OCI-LY7 (cell line): ENCODE data around the gene HOXB8. TPM values are rescaled to one million over a fixed set of nuclear protein-coding genes. Genes with fewer than 3 reads are reported as not detected.

Experiments
- BruUV-seq: library from RNA; stranded (reverse); fragments of 400-500 nt; replicated peaks from 2 replicates; lab custom pipeline; 2021; lab: Mats Ljungman, UMichigan
- CTCF ChIA-PET: fragments of 300-600 bp; sonication (Branson Sonifier 250); formaldehyde crosslinking; loops from one replicate; lab custom pipeline; 2022; ENCODE audit warnings: antibody characterized with exemption; ENCODE audit not compliant: unreplicated experiment; lab: Charles Lee
- POLR2A ChIA-PET: fragments of 300-600 bp; sonication (Branson Sonifier 250); formaldehyde crosslinking; loops from one replicate; lab custom pipeline; 2022; ENCODE audit warnings: antibody characterized with exemption; lab: Charles Lee
- DNase-seq: peaks from one replicate; pipeline ENCODE4 v3.0.0-alpha.2; 2015; ENCODE audit warnings: low spot score
- H2AFZ ChIP-seq: fragments of 200-600 bp; sonication (generic), shearing (Covaris generic); 2 replicates; pipeline ENCODE4 v1.6.1; 2014; ENCODE audit warnings: mild to moderate bottlenecking, antibody characterized with exemption, low read length, moderate library complexity
- H3K27ac ChIP-seq: fragments of 200-600 bp; sonication (generic); 2 replicates; pipeline ENCODE4 v1.5.1; 2014; ENCODE audit warnings: mixed run types, low read depth, mild to moderate bottlenecking, moderate library complexity, low read length, inconsistent platforms; ENCODE audit not compliant: poor library complexity, severe bottlenecking
- H3K36me3 ChIP-seq: fragments of 200-600 bp; sonication (generic); 2 replicates; pipeline ENCODE4 v1.6.1; 2014; ENCODE audit warnings: mild to moderate bottlenecking, antibody characterized with exemption, low read length, moderate library complexity, mixed read lengths; ENCODE audit not compliant: insufficient read depth
- H3K4me1 ChIP-seq: fragments of 200-600 bp; sonication (generic); 2 replicates; pipeline ENCODE4 v1.5.1; 2014; ENCODE audit warnings: mild to moderate bottlenecking, low read length; ENCODE audit not compliant: insufficient read depth, poor library complexity, severe bottlenecking
- H3K4me2 ChIP-seq: fragments of 200-600 bp; sonication (generic); 2 replicates; pipeline ENCODE4 v1.6.1; 2014; ENCODE audit warnings: mild to moderate bottlenecking, low read length
- H3K4me3 ChIP-seq: fragments of 200-600 bp; sonication (generic); 2 replicates; pipeline ENCODE4 v1.5.1; 2014; ENCODE audit warnings: mild to moderate bottlenecking, low read depth, low read length; ENCODE audit not compliant: poor library complexity, severe bottlenecking
- H3K79me2 ChIP-seq: fragments of 200-600 bp; sonication (generic); 2 replicates; pipeline ENCODE4 v1.6.1; 2016; ENCODE audit warnings: low read depth, mild to moderate bottlenecking, low read length, moderate library complexity, mixed read lengths; ENCODE audit not compliant: insufficient read depth
- H3K9me2 ChIP-seq: fragments of 200-600 bp; sonication (generic); 2 replicates; pipeline ENCODE4 v1.6.1; 2016; ENCODE audit warnings: mild to moderate bottlenecking, low read length, mixed read lengths; ENCODE audit not compliant: insufficient read depth
- H3K9me3 ChIP-seq: fragments of 200-600 bp; sonication (generic); 2 replicates; pipeline ENCODE4 v1.6.1; 2014; ENCODE audit warnings: mild to moderate bottlenecking, mixed run types, low read length, mixed read lengths
- H4K20me1 ChIP-seq: fragments of 200-600 bp; sonication (generic); 2 replicates; pipeline ENCODE4 v1.6.1; 2014; ENCODE audit warnings: mild to moderate bottlenecking, antibody characterized with exemption, low read length, moderate library complexity, mixed read lengths; ENCODE audit not compliant: insufficient read depth
- CTCF ChIP-seq: fragments of 200-600 bp; sonication (generic); conservative IDR thresholded peaks from 2 replicates; pipeline ENCODE4 v1.5.1; 2014; ENCODE audit warnings: mild to moderate bottlenecking, antibody characterized with exemption, low read length, moderate library complexity, mixed read lengths
- EZH2phosphoT487 ChIP-seq: fragments of 200-600 bp; sonication (generic); IDR thresholded peaks from 2 replicates; pipeline ENCODE4 v1.6.1; 2018; ENCODE audit warnings: low read depth, borderline replicate concordance, mild to moderate bottlenecking, mixed run types, antibody characterized with exemption, low read length, moderate library complexity, mixed read lengths
- intact Hi-C: fragments of 100-400 bp; cut with micrococcal nuclease; formaldehyde crosslinking; loops from one replicate; pipeline ENCODE4 v1.10.0; 2022; ENCODE audit not compliant: unreplicated experiment
- total RNA-seq, 2 experiments: library from RNA; depleted of rRNA in 1 of 2; stranded (reverse); fragments of >200 nt in 1 of 2; shearing (Covaris generic) in 1 of 2; gene quantifications; 2 replicates each; pipeline ENCODE4 v1.2.3, GENCODE V29; 2014 to 2022

The HOXB8 gene
- total RNA-seq, 2 experiments from 2014 or later: not detected

GRCh38 chr17:48564188-48565021, 50.7 kb downstream of the HOXB8 start:
- no peaks in the 10 kb centered on the region for H3K9me3 ChIP-seq
- no peak overlapping the region for H3K4me2 ChIP-seq
- TF ChIP-seq CTCF: no peak
- TF ChIP-seq EZH2phosphoT487: no peak
- no TSS peak for BruUV-seq
- H4K20me1 ChIP-seq: no peaks in the 10 kb centered on the region
- no peak overlapping the region for H3K27ac ChIP-seq
- no peaks in the 10 kb centered on the region for H3K9me2 ChIP-seq
- intact Hi-C loops: no loop called here
- no peak overlapping the region for H3K4me3 ChIP-seq
- H3K36me3 ChIP-seq: no peaks in the 10 kb centered on the region
- no peaks in the 10 kb centered on the region for H3K4me1 ChIP-seq
- no peak overlapping the region for H2AFZ ChIP-seq
- ChIA-PET POLR2A (no interaction called here), CTCF (no interaction called here)
- no peak for DNase-seq
- H3K79me2 ChIP-seq: no peaks in the 10 kb centered on the region

GRCh38 chr17:48563867-48564187, 51.3 kb downstream of the HOXB8 start:
- H3K79me2 ChIP-seq: no peaks in the 10 kb centered on the region
- no peak overlapping the region for H2AFZ ChIP-seq
- no peak overlapping the region for H3K4me3 ChIP-seq
- H3K27ac ChIP-seq: no peak overlapping the region
- H3K4me2 ChIP-seq: no peak overlapping the region
- POLR2A ChIA-PET: no interaction called here
- no TSS peak for BruUV-seq
- H3K9me2 ChIP-seq: no peaks in the 10 kb centered on the region
- DNase-seq: no peak
- H4K20me1 ChIP-seq: no peaks in the 10 kb centered on the region
- no peaks in the 10 kb centered on the region for H3K9me3 ChIP-seq
- no peak for TF ChIP-seq CTCF
- no peak for TF ChIP-seq EZH2phosphoT487
- no peaks in the 10 kb centered on the region for H3K36me3 ChIP-seq
- CTCF ChIA-PET: no interaction called here
- no peaks in the 10 kb centered on the region for H3K4me1 ChIP-seq
- intact Hi-C loops: no loop called here

GRCh38 chr17:48563385-48563838, 51.7 kb downstream of the HOXB8 start:
- TF ChIP-seq CTCF (no peak), EZH2phosphoT487 (no peak)
- Histone ChIP-seq H3K4me3 (no peak overlapping the region), H4K20me1 (no peaks in the 10 kb centered on the region), H3K4me1 (no peaks in the 10 kb centered on the region), H3K79me2 (no peaks in the 10 kb centered on the region), H3K9me2 (no peaks in the 10 kb centered on the region), H2AFZ (no peak overlapping the region), H3K4me2 (no peak overlapping the region), H3K36me3 (no peaks in the 10 kb centered on the region), H3K9me3 (no peaks in the 10 kb centered on the region), H3K27ac (no peak overlapping the region)
- intact Hi-C loops: no loop called here
- POLR2A ChIA-PET: no interaction called here
- no peak for DNase-seq
- no TSS peak for BruUV-seq
- CTCF ChIA-PET: no interaction called here
